ENCODE measurements around the gene ARHGAP6.

Gene ARHGAP6

DNA sequence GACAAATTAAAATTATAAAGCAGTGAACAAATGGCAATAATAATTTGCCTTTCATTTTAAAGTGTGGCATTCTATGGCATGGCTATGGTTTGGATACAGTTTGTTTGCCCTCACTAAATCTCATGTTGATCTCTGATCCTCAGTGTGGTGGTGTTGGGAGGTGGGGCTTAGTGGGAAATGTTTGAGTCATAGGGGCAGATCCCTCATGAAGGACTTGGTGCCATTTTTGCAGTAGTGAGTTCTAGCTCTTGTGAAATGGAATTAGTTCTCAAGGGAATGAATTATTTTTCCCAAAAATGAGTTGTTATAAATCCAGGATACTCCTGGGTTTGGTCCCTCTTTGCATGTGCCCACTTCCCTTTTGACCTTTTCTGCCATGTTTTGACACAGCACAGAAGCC, 191.1 kb downstream of the ARHGAP6 start:
- TF ChIP-seq, protein P1, sequence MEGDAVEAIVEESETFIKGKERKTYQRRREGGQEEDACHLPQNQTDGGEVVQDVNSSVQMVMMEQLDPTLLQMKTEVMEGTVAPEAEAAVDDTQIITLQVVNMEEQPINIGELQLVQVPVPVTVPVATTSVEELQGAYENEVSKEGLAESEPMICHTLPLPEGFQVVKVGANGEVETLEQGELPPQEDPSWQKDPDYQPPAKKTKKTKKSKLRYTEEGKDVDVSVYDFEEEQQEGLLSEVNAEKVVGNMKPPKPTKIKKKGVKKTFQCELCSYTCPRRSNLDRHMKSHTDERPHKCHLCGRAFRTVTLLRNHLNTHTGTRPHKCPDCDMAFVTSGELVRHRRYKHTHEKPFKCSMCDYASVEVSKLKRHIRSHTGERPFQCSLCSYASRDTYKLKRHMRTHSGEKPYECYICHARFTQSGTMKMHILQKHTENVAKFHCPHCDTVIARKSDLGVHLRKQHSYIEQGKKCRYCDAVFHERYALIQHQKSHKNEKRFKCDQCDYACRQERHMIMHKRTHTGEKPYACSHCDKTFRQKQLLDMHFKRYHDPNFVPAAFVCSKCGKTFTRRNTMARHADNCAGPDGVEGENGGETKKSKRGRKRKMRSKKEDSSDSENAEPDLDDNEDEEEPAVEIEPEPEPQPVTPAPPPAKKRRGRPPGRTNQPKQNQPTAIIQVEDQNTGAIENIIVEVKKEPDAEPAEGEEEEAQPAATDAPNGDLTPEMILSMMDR (conservative IDR thresholded peaks at IDR 0.05; ENCODE audit: low read length) = no peak
- no peak overlapping the region for H3K4me3 ChIP-seq (ENCODE audit: low read length)
- no peak for DNase-seq (ENCODE audit: low read depth)

DNA sequence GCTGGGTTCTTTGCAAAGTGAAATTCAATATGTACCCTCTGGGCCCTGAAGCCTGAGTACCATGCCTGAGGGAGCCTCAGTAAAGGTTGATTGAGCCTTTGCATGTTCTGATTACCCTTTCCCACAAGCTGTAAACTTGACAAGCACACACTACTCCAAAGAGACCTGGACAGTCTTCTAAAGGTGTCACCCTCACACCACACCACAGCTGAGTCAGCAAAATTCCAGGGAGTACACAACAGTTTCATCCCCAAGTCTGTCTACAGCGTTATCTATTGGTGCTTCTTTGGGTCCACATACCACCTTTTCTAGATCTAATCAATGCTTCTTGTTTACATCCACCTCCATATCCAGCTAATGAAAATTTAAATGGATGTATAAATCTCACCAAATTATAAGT, 191.7 kb downstream of the ARHGAP6 start:
- DNase-seq (ENCODE audit: low read depth) = no peak
- H3K4me3 ChIP-seq (ENCODE audit: low read length) = no peak overlapping the region
- TF ChIP-seq, protein P1 (conservative IDR thresholded peaks at IDR 0.05; ENCODE audit: low read length) = no peak

DNA sequence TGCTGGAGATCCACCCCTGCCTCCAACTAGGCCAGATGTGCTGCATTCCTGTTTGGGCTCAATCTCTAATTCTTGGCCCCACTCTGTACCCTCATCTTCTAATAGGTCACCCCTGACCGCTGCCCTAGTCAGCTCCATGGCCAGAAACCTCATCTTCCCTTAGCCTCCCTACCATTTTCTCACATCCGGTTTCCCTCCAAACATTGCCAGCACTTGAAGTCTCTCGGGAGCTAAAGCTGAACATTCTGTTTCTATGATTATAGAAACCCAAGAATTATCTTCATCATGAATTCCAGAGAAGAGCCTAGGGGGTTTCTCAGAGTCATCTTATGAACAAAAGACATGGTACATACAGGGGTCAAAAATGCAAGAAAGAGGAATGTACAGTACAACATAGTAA, 192.8 kb downstream of the ARHGAP6 start:
- DNase-seq (ENCODE audit: low read depth) = no peak
- TF ChIP-seq, protein P1 (conservative IDR thresholded peaks at IDR 0.05; ENCODE audit: low read length) = no peak
- H3K4me3 ChIP-seq (ENCODE audit: low read length) = no peak overlapping the region

DNA sequence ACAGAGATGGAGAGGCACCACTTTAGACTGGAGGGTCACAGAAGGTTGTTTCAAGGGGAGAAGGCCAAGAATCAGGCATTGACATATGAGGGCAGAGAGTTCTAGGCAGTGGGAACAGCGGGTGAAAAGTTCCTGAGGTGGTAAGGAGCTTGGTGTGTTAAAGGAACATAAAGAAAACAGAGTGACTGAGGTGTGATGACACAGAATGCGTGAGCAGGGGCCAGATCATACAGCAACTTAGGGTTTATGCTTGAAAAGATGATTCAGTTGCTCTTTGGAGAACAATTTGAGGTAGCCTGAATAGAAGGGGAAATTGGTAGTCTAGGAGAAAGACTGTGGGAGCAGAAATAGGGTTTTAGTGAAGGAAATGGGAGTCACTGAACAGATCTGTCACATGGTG, 193.3 kb downstream of the ARHGAP6 start:
- DNase-seq (ENCODE audit: low read depth) = no peak
- H3K4me3 ChIP-seq (ENCODE audit: low read length) = no peak overlapping the region
- TF ChIP-seq, protein P1 (conservative IDR thresholded peaks at IDR 0.05; ENCODE audit: low read length) = no peak

DNA sequence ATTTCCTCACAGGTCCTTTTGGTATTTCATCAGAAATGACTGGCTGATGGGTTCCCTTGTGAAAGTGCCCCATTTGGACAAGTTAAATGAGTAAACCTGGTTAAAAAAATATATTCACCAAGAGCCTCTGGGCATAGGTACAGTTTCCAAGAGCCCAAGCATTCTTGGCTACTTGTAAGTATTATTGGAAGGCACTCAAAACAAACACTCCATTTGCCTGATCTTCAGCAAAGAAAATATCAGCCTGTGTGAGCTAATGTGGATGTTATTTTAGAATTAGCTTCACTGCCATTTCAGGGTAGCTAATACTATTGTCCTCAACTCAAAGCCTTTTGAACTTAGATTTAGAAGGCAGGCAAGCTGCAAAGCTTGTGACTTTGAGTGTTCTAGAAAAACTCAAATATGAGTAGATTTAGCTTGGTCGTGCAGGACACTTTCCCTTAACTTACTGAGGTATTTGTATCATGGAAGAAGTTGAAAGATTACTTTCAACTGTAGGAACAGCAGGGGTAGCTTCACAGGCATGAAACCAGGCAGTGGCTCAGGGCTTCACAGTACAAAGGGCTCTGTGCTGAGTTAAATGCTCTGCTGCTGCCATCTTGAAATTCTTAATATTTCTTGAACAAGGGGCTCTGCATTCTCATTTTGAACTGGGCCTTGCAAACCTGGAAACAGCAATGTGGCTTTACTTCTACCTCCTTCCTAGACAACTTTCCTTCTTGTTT, 195.3 kb downstream of the ARHGAP6 start:
- H3K4me3 ChIP-seq (ENCODE audit: low read length) = no peak overlapping the region
- TF ChIP-seq, protein P1 (conservative IDR thresholded peaks at IDR 0.05; ENCODE audit: low read length) = no peak
- peak; percentile 77 for DNase-seq (ENCODE audit: low read depth)

DNA sequence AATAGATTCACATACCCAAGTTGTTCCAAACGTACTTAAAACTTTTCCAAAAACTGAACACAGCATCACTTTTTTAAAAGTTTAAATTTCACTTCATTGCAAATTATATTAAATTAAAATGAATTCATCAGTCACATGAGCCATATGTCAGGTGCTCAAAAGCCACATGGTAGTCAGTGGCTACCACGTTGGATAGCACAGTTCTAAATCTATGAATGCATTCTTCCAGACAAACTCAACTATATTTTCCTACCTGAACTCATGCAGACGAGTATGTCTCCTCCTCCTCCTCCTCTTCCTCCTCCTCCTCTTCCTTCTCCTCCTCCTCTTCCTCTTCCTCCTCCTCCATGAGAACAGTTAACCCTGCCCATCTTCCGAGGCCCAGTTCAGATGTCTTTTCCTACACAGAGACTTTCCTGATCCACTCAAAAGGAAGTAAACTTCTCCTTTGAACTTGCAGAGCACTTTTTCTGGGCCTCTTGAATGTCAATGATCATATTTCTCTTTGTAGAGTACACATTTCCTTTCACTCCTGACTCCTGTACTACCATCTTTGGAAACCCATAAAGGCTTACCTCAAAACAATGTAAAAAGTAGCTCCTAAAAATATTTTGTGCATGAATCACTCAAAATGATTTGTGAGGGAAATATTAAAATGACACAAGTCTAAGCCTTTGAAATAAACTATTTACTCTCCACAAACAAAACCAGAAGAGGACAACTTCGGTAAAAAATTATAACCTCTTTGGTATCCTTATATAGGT, 199.9 kb downstream of the ARHGAP6 start:
- H3K4me3 ChIP-seq (ENCODE audit: low read length) = no peak overlapping the region
- no peak for DNase-seq (ENCODE audit: low read depth)
- TF ChIP-seq, protein P1 (conservative IDR thresholded peaks at IDR 0.05; ENCODE audit: low read length) = no peak
